DND-41 (cell line): ENCODE data around the gene CYB5B.

ENCODE experiments used
- ATAC-seq: fragments of 200-7000 bp; cut with Tn5 transposase; 3 replicates; pipeline ENCODE4 v1.9.1; 2021; ENCODE audit warnings: low read depth; ENCODE audit not compliant: insufficient read depth
- DNase-seq: peaks from one replicate; pipeline ENCODE4 v3.0.0-alpha.2; 2020
- H2AFZ ChIP-seq: 2 replicates; pipeline ENCODE4 v1.6.0; 2012; ENCODE audit warnings: low read depth, low read length
- H3K27ac ChIP-seq: 2 replicates; pipeline ENCODE4 v1.5.1; 2012; ENCODE audit warnings: low read length, inconsistent platforms
- H3K27me3 ChIP-seq: fragments of 200-600 bp; sonication (generic); 2 replicates; pipeline ENCODE4 v1.6.0; 2012; ENCODE audit warnings: low read length, mild to moderate bottlenecking, inconsistent platforms; ENCODE audit not compliant: insufficient read depth, poor library complexity
- H3K36me3 ChIP-seq: 2 replicates; pipeline ENCODE4 v1.5.1; 2012; ENCODE audit warnings: low read length, inconsistent platforms; ENCODE audit not compliant: insufficient read depth
- H3K4me1 ChIP-seq: 2 replicates; pipeline ENCODE4 v1.5.1; 2012; ENCODE audit warnings: mild to moderate bottlenecking, low read length; ENCODE audit not compliant: insufficient read depth
- H3K4me2 ChIP-seq: 2 replicates; pipeline ENCODE4 v1.6.0; 2012; ENCODE audit warnings: mild to moderate bottlenecking, moderate library complexity, low read length, inconsistent platforms; ENCODE audit not compliant: insufficient read depth
- H3K4me3 ChIP-seq, 2 experiments: fragments of 200-600 bp in 1 of 2; shearing (Covaris generic) in 1 of 2; 2 replicates each; pipeline ENCODE4 v1.5.1; 2012 to 2016; ENCODE audit warnings: inconsistent platforms in 2 of 2, low read length in 2 of 2, mild to moderate bottlenecking in 2 of 2, low read depth in 1 of 2, moderate library complexity in 1 of 2
- H3K79me2 ChIP-seq: 2 replicates; pipeline ENCODE4 v1.6.0; 2012; ENCODE audit warnings: low read length, inconsistent platforms; ENCODE audit not compliant: insufficient read depth
- H3K9ac ChIP-seq: 2 replicates; pipeline ENCODE4 v1.6.0; 2012; ENCODE audit warnings: low read depth, mild to moderate bottlenecking, inconsistent platforms, low read length, moderate library complexity
- H3K9me3 ChIP-seq: 2 replicates; pipeline ENCODE4 v1.5.1; 2012; ENCODE audit warnings: low read length, moderate library complexity, mild to moderate bottlenecking, inconsistent platforms; ENCODE audit not compliant: insufficient read depth, severe bottlenecking
- H4K20me1 ChIP-seq: 2 replicates; pipeline ENCODE4 v1.6.0; 2012; ENCODE audit warnings: low read length; ENCODE audit not compliant: insufficient read depth
- CTCF ChIP-seq: IDR thresholded peaks from 2 replicates; pipeline ENCODE4 v1.5.1; 2012; ENCODE audit warnings: borderline replicate concordance, low read length, moderate library complexity, mild to moderate bottlenecking; ENCODE audit not compliant: poor library complexity, severe bottlenecking; ENCODE audit errors: extremely low read depth
- EZH2 ChIP-seq: IDR thresholded peaks from 3 replicates; pipeline ENCODE4 v1.6.1; 2012; ENCODE audit warnings: borderline replicate concordance, low read depth, mild to moderate bottlenecking, moderate library complexity, low read length, inconsistent platforms; ENCODE audit not compliant: severe bottlenecking

Gene CYB5B

DNA sequence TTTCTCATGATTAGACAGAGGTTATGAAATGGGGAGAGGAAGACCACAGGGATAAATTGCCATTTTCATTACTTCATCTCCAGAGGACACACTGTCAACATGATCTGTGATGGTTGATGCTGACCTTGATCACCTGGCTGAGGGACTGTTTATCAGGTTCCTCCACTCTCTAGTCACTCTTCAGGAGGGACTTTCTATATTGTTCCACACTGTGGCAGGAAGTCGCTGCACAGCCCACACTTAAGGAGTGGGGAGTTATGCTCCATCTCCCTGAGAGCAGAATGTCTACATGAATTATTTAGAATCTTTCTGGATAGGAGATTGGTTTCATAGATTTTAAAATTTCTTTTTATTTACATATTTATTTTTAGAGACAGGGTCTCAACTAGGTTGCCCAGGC is 46.7 kb downstream of the CYB5B start:
- H4K20me1 ChIP-seq: no peaks in the 10 kb centered on the region
- H3K79me2 ChIP-seq: no peaks in the 10 kb centered on the region
- H3K4me3 ChIP-seq: no peak overlapping the region
- ATAC-seq (0 out of 3 replicates have a peak, but pooled peaks have one; percentile 40), DNase-seq (no peak)
- H3K4me2 ChIP-seq: no peak overlapping the region
- H3K9me3 ChIP-seq: no peaks in the 10 kb centered on the region
- no peak overlapping the region for H2AFZ ChIP-seq
- H3K27ac ChIP-seq: no peak overlapping the region
- H3K4me1 ChIP-seq: no peaks in the 10 kb centered on the region
- TF ChIP-seq CTCF (no peak), EZH2 (no peak)
- H3K27me3 ChIP-seq: no peaks in the 10 kb centered on the region
- H3K9ac ChIP-seq: no peak overlapping the region
- H3K36me3 ChIP-seq: no peaks in the 10 kb centered on the region; the same call in 1 of the 2 replicates

DNA sequence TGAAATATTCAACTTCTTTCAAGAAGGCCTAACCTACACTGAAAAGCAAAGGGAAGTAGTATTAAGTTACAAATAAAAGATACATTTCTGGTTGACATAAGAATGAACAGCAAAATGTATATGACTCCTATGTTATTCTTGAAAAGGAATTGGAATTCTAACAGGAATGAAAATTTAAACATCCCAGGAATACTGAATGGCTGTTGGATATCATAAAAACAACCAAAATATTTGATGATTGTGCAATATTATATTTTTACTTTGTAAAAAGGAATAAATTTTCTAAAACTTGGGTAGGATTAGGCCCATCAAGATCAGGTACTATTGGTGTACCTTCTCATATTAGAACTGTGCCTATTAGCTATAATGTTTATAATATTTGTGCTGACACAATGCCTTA is 50.0 kb downstream of the CYB5B start:
- DNase-seq (no peak), ATAC-seq (no peak)
- Histone ChIP-seq H3K36me3 (no peaks in the 10 kb centered on the region), H3K9ac (no peak overlapping the region), H3K27me3 (no peaks in the 10 kb centered on the region), H3K9me3 (no peaks in the 10 kb centered on the region), H3K79me2 (no peaks in the 10 kb centered on the region), H3K4me1 (no peaks in the 10 kb centered on the region), H3K4me2 (no peak overlapping the region), H2AFZ (no peak overlapping the region), H3K4me3 (no peak overlapping the region), H3K27ac (no peak overlapping the region), H4K20me1 (no peaks in the 10 kb centered on the region)
- no peak for TF ChIP-seq CTCF
- no peak for TF ChIP-seq EZH2

DNA sequence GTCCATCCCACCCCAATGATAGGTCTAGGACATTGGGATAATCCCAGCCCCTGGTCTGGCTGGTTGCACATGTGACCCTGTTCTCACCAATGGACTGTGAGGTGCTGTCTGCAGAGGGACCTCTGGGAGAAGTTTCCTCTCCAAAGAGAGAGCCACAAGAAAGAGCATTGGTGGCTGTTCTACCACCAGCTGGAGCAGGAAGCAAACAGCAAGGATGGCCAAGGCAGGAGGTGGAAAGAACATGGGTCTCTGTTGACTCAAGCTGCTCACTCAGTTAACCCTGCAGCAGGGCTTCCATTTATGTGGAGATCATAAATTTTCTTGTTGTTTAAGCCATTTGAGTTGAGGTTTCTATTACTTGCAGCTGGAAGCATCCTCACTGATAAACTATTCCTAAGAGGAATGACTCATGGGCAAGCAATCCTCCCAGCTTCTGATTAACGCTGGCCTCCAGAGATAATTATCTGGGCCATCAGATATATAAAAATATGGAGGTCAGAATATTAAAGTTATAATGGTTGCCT is 52.6 kb downstream of the CYB5B start:
- Histone ChIP-seq H4K20me1 (no peaks in the 10 kb centered on the region), H3K9me3 (no peaks in the 10 kb centered on the region), H3K4me1 (no peaks in the 10 kb centered on the region), H2AFZ (no peak overlapping the region), H3K9ac (no peak overlapping the region), H3K79me2 (no peaks in the 10 kb centered on the region), H3K36me3 (no peaks in the 10 kb centered on the region), H3K4me3 (no peak overlapping the region), H3K4me2 (no peak overlapping the region), H3K27me3 (no peaks in the 10 kb centered on the region), H3K27ac (no peak overlapping the region)
- TF ChIP-seq CTCF (no peak), EZH2 (no peak)
- ATAC-seq: no peak
- no peak for DNase-seq

DNA sequence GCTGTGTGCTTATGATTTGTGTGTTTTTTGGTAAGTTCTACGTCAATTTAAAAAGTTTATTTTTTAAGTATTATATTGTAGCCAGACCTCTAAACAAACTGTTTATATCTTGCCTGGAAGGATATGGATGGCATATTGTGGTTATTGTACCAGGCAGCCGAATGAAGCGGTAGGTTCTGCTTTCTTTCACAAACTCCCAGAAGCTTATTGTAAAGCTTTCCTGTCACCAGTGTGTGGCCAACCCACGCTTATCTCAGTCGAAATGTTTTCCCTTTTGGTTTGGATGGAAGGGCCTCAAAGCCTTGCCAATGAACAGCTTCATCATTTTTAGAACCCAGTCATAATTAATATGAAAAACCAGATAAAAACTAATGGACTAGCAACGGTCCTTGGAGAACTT is 53.1 kb downstream of the CYB5B start:
- Histone ChIP-seq H3K4me3 (no peak overlapping the region), H4K20me1 (no peaks in the 10 kb centered on the region), H2AFZ (no peak overlapping the region), H3K4me1 (no peaks in the 10 kb centered on the region), H3K36me3 (no peaks in the 10 kb centered on the region), H3K27ac (no peak overlapping the region), H3K9me3 (no peaks in the 10 kb centered on the region), H3K79me2 (no peaks in the 10 kb centered on the region), H3K4me2 (no peak overlapping the region), H3K9ac (no peak overlapping the region), H3K27me3 (no peaks in the 10 kb centered on the region)
- no peak for DNase-seq
- ATAC-seq: no peak
- TF ChIP-seq CTCF (no peak), EZH2 (no peak)
